Measurements from ENCODE around the gene NQO1.

Gene NQO1

GRCh38 chr16:69663846-69664245, 62.5 kb downstream of the NQO1 start (continued):
- no peak for TF ChIP-seq ZBTB6 (tag by site-specific recombination; IDR thresholded peaks at IDR 0.05)

GRCh38 chr16:69662901-69663300, 63.5 kb downstream of the NQO1 start:
- no peak for TF ChIP-seq ZNF513 (tag by site-specific recombination; IDR thresholded peaks at IDR 0.05)
- TF ChIP-seq ZSCAN30 (tag by site-specific recombination; IDR thresholded peaks at IDR 0.05), result no peak
- no peak for TF ChIP-seq ZNF280D (tag by site-specific recombination; IDR thresholded peaks at IDR 0.05)
- no peak for TF ChIP-seq ZNF223 (tag by site-specific recombination; IDR thresholded peaks at IDR 0.05)
- TF ChIP-seq ZNF624 (tag by site-specific recombination; IDR thresholded peaks at IDR 0.05), result no peak
- no peak for TF ChIP-seq ZNF138 (tag by site-specific recombination; IDR thresholded peaks at IDR 0.05; ENCODE audit: borderline replicate concordance)
- TF ChIP-seq ZNF548 (tag by site-specific recombination; IDR thresholded peaks at IDR 0.05), result no peak
- POLR2A ChIA-PET, result no interaction called here
- Histone ChIP-seq H3K27ac (ENCODE audit: extremely low read depth, low read depth, low read length) (no peak overlapping the region), H3K9me3 (ENCODE audit: control insufficient read depth, insufficient read depth, low read depth, low read length) (no peaks in the 10 kb centered on the region), H3K36me3 (ENCODE audit: control insufficient read depth in 2 of 2, insufficient read depth in 1 of 2, low read length in 2 of 2) (peaks cover 27 to 37% of the 10 kb centered on the region in 2 experiments), H3K4me3 (ENCODE audit: low read depth, low read length) (no peak overlapping the region), H3K4me1 (ENCODE audit: control insufficient read depth, insufficient read depth, low read length) (no peaks in the 10 kb centered on the region)
- CTCF ChIA-PET, result interaction anchor here (0.6 to 1.3 kb wide), 5 partner anchors 12 to 557 kb away, joined by 3 to 5 read pairs (median 3); partner anchors contain the start of gene HAS3

GRCh38 chr16:69660166-69660565, 66.2 kb downstream of the NQO1 start:
- H3K36me3 ChIP-seq (ENCODE audit: control insufficient read depth in 2 of 2, insufficient read depth in 1 of 2, low read length in 2 of 2), result peaks cover 35 to 50% of the 10 kb centered on the region in 2 experiments
- ChIA-PET POLR2A (no interaction called here), CTCF (no interaction called here)
- H3K4me3 ChIP-seq (ENCODE audit: low read depth, low read length), result no peak overlapping the region
- no peaks in the 10 kb centered on the region for H3K9me3 ChIP-seq (ENCODE audit: control insufficient read depth, insufficient read depth, low read depth, low read length)
- TF ChIP-seq ZNF423 (tag by site-specific recombination; IDR thresholded peaks at IDR 0.05) (no peak), OSR2 (tag by site-specific recombination; IDR thresholded peaks at IDR 0.05) (no peak)
- no peaks in the 10 kb centered on the region for H3K4me1 ChIP-seq (ENCODE audit: control insufficient read depth, insufficient read depth, low read length)
- no peak overlapping the region for H3K27ac ChIP-seq (ENCODE audit: extremely low read depth, low read depth, low read length)

Measured in HEK293 (cell line).